GM21367 (cell line): ENCODE results near the gene OSR1.
"Not testable (repeated sequence)": the region's sequence is repeated elsewhere in the genome, so short reads cannot be mapped to it uniquely, and the experiment has no call there.

ENCODE experiments used
- ATAC-seq: cut with Tn5 transposase; IDR thresholded peaks from one replicate; pipeline ENCODE4 v1.9.1; 2021; ENCODE audit not compliant: unreplicated experiment

Gene OSR1

GRCh38 chr2:19336781-19337180, 21.6 kb downstream of the OSR1 start:
- no peak for ATAC-seq

- no peak for ATAC-seq
Measured at GRCh38 chr2:19332503-19332902, 25.9 kb downstream of the OSR1 start.

DNA sequence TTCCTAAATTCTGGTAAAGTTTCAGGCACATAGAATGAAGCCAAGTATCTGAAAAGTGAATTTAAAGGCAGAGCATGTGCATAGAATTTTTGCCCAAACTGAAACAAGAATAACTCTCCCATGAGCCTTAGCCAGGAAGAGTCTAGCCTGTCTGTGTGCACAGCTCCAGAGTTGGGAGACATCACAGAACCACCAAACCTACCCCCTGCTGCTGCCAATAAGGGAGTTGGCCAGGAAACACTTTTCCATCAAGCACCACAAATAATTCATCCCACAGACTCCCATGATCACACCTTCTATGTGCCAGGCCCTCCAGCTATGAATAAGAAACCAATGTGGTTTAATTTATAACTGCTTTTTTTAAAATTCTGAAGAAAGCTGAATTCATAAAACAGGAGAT, 27.0 kb downstream of the OSR1 start:
- no peak for ATAC-seq

GRCh38 chr2:19330436-19330835, 28.0 kb downstream of the OSR1 start:
- ATAC-seq, result no peak

- ATAC-seq, result no peak
Measured at GRCh38 chr2:19329445-19329844, 29.0 kb downstream of the OSR1 start.

- ATAC-seq, result no peak
Measured at GRCh38 chr2:19327496-19327895, 30.9 kb downstream of the OSR1 start.

- no peak for ATAC-seq
Measured at GRCh38 chr2:19321946-19322345, 36.5 kb downstream of the OSR1 start.

DNA sequence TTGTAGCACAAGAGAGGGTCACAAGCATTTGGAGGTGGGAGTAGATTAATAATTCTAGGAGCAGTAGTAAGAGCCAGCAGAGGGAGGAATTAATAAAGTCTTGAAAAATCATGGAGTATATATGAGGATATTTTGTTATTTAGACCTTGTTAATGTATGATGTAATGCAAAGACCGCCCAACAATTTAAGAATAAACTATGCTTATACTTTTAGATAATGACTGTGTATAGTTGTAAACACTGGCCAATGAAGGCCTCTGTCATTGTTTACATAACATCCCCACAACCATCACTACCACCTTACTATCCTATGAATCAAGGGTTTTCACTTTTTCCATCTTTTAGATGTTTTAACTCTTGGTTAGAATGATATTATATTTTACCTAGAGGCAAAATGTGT, 37.6 kb downstream of the OSR1 start:
- no peak for ATAC-seq

DNA sequence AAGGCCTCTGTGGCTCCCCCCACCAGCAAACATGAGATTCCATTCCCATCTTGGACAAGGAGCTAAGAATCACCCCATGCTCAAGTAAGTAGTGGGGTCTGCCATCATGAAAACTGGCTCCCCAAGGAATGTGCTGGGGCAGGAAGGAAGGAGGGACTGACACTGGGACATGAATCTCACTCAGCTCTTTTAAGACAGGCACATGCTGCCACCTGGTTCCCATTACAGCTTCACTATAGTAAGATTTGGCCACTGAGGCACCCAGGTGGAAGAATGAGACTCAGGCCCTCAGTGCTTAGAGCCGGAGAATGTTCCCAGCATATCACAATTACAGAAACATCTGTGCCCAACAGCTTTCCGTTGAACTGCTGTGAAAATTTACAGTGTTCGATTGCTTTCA, 38.7 kb downstream of the OSR1 start:
- ATAC-seq, result no peak

- no peak for ATAC-seq
Measured at GRCh38 chr2:19319064-19319463, 39.4 kb downstream of the OSR1 start.

GRCh38 chr2:19313553-19313952, 44.9 kb downstream of the OSR1 start:
- no peak for ATAC-seq

DNA sequence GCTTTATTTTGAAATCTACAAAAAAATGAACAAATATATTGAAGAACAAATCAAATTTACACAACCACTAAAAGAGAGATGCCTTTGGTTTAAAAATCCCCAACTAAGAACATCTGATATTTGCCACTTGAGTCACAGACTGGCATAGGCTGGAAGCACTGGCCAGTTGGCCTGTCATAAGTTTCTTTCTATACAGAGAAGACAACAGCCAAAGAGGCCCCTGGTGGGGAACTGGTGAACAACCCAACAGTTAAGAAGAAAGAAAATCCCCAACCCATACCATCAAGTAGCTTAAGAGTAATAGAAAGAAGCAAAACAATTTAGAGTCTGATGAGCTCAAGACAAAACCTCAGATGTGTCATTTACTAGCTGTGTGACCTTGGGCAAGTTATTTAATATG, 45.5 kb downstream of the OSR1 start:
- ATAC-seq, result peak; percentile 97

GRCh38 chr2:19306065-19306464, 52.4 kb downstream of the OSR1 start:
- not testable (repeated sequence) for ATAC-seq

DNA sequence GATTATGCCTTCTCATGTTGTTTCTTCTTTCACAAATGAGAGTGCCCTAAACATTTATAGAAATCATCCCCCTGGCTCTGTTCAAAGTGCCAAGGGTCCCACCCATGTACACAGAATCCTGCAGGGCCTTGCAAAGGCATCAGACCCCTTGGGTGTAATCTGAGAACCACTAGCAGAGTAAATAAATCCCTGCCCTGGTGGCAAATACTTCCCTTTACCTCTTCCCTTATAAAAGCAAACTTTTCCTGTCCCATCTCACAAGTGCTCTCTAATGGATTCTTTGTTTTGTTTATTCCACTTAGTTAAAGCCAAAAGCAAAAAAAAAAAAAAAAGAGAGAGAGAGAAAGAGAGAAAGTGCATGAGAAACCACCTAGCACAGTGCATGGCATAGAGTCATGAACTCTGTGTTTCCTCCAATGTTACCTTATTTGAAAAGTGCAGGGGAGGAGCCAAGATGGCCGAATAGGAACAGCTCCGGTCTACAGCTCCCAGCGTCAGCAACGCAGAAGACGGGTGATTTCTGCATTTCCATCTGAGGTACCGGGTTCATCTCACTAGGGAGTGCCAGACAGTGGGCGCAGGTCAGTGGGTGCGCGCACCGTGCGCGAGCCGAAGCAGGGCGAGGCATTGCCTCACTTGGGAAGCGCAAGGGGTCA, 52.9 kb downstream of the OSR1 start:
- ATAC-seq, result not testable (repeated sequence)

- no peak for ATAC-seq
Measured at GRCh38 chr2:19301706-19302105, 56.7 kb downstream of the OSR1 start.
